Measurements from ENCODE around the gene PDE4D. TPM values are rescaled to one million over a fixed set of nuclear protein-coding genes. Genes with fewer than 3 reads are reported as not detected.
A peak's percentile ranks its signal among the peaks of the same experiment; 100 is the strongest.

The PDE4D gene
- total and polyA plus RNA-seq, 2 donors (not counting 1 experiment from before 2014, with no cell fraction given), result 14.9 to 171 TPM

- intact Hi-C loops (cut with micrococcal nuclease), result no loop called here
- POLR2A ChIA-PET, result no interaction called here
- H3K27ac ChIP-seq (ENCODE audit: low read length in 2 of 2), result no peak overlapping the region
- DNase-seq, result no peak
- no peaks in the 10 kb centered on the region for H3K27me3 ChIP-seq (replicated peaks in 1 of 4; ENCODE audit: control extremely low read depth in 1 of 4, control insufficient read depth in 3 of 4, insufficient read depth in 4 of 4, low read length in 3 of 4)
- Mint-ChIP-seq H3K4me1 (no peaks in the 10 kb centered on the region), H3K27ac (no peak overlapping the region), H3K27me3 (no peaks in the 10 kb centered on the region), H3K9me3 (ENCODE audit: insufficient read depth) (no peaks in the 10 kb centered on the region), H3K4me3 (no peak overlapping the region)
- CTCF ChIA-PET, result interaction anchor here (0.7 to 1.0 kb wide), 2 partner anchors 44 to 99 kb away, joined by 3 read pairs; no protein-coding TSS in a partner anchor
- H3K9ac ChIP-seq (ENCODE audit: low read length), result no peak overlapping the region
- H3K79me2 ChIP-seq (ENCODE audit: control insufficient read depth, insufficient read depth, low read length), result no peaks in the 10 kb centered on the region
- H3K4me2 ChIP-seq (replicated peaks; ENCODE audit: low read depth, low read length, poor library complexity, severe bottlenecking), result no peak overlapping the region
- no peaks in the 10 kb centered on the region for H3K9me3 ChIP-seq (ENCODE audit: control extremely low read depth in 1 of 3, control insufficient read depth in 2 of 3, insufficient read depth in 1 of 3, low read length in 2 of 3)
- H3K36me3 ChIP-seq (replicated peaks in 1 of 2; ENCODE audit: control extremely low read depth in 1 of 2, control insufficient read depth in 1 of 2, extremely low read depth in 1 of 2, insufficient read depth in 2 of 2, low read length in 1 of 2), result no peaks in the 10 kb centered on the region
- H3K4me3 ChIP-seq (ENCODE audit: control extremely low read depth in 1 of 5, extremely low read depth in 1 of 5, insufficient read depth in 1 of 5, low read depth in 2 of 5, low read length in 4 of 5), result no peak overlapping the region
- no peaks in the 10 kb centered on the region for H3K4me1 ChIP-seq (ENCODE audit: control insufficient read depth in 2 of 2, insufficient read depth in 2 of 2, low read length in 2 of 2)
- H4K20me1 ChIP-seq (ENCODE audit: control insufficient read depth, insufficient read depth, low read length, poor library complexity, severe bottlenecking), result no peaks in the 10 kb centered on the region
- ATAC-seq (ENCODE audit: low read depth), result no peak
- H2AFZ ChIP-seq (ENCODE audit: insufficient read depth, low read depth, low read length, poor library complexity, severe bottlenecking), result no peak overlapping the region
- TF ChIP-seq EZH2 (IDR thresholded peaks at IDR 0.05; ENCODE audit: borderline replicate concordance, insufficient read depth, low read depth, low read length, poor library complexity, severe bottlenecking) (no peak), CTCF (IDR thresholded peaks at IDR 0.05) (no peak)
- WGBS (ENCODE audit: insufficient coverage), result no CpG with 5 or more reads among the region's 5 CpGs
Observed at GRCh38 chr5:59134471-59135163, 758.9 kb downstream of the PDE4D start.

GRCh38 chr5:59133764-59134261 is 759.7 kb downstream of the PDE4D start:
- intact Hi-C loops (cut with micrococcal nuclease), result no loop called here
- POLR2A ChIA-PET, result no interaction called here

More at GRCh38 chr5:59133764-59134261, 759.7 kb downstream of the PDE4D start:
- no peaks in the 10 kb centered on the region for H3K36me3 ChIP-seq (replicated peaks in 1 of 2; ENCODE audit: control extremely low read depth in 1 of 2, control insufficient read depth in 1 of 2, extremely low read depth in 1 of 2, insufficient read depth in 2 of 2, low read length in 1 of 2)
- no peak overlapping the region for H3K27ac ChIP-seq (ENCODE audit: low read length in 2 of 2)
- CTCF ChIA-PET, result interaction anchor here (1.0 kb wide), 1 partner anchor 247 kb away, joined by 3 read pairs; no protein-coding TSS in a partner anchor
- H3K27ac Mint-ChIP-seq, result peak overlapping the region; percentile 27
- no peak overlapping the region for H3K4me3 Mint-ChIP-seq
- no peak overlapping the region for H3K4me2 ChIP-seq (replicated peaks; ENCODE audit: low read depth, low read length, poor library complexity, severe bottlenecking)
- H3K9me3 ChIP-seq (ENCODE audit: control extremely low read depth in 1 of 3, control insufficient read depth in 2 of 3, insufficient read depth in 1 of 3, low read length in 2 of 3), result no peaks in the 10 kb centered on the region
- peaks cover under 1% of the 10 kb centered on the region for H3K4me1 Mint-ChIP-seq
- TF ChIP-seq EZH2 (IDR thresholded peaks at IDR 0.05; ENCODE audit: borderline replicate concordance, insufficient read depth, low read depth, low read length, poor library complexity, severe bottlenecking), result no peak
- no peak for TF ChIP-seq CTCF (IDR thresholded peaks at IDR 0.05)
- H3K9me3 Mint-ChIP-seq (ENCODE audit: insufficient read depth), result no peaks in the 10 kb centered on the region
- H3K27me3 ChIP-seq (replicated peaks in 1 of 4; ENCODE audit: control extremely low read depth in 1 of 4, control insufficient read depth in 3 of 4, insufficient read depth in 4 of 4, low read length in 3 of 4), result no peaks in the 10 kb centered on the region
- no peaks in the 10 kb centered on the region for H3K27me3 Mint-ChIP-seq
- H3K9ac ChIP-seq (ENCODE audit: low read length), result no peak overlapping the region
- no peaks in the 10 kb centered on the region for H4K20me1 ChIP-seq (ENCODE audit: control insufficient read depth, insufficient read depth, low read length, poor library complexity, severe bottlenecking)
- no peaks in the 10 kb centered on the region for H3K79me2 ChIP-seq (ENCODE audit: control insufficient read depth, insufficient read depth, low read length)
- 100% methylated on average over 1 of the region's 2 CpGs for WGBS (ENCODE audit: insufficient coverage)
- ATAC-seq (ENCODE audit: low read depth), result peak; percentile 21
- no peak overlapping the region for H3K4me3 ChIP-seq (ENCODE audit: control extremely low read depth in 1 of 5, extremely low read depth in 1 of 5, insufficient read depth in 1 of 5, low read depth in 2 of 5, low read length in 4 of 5)
- no peaks in the 10 kb centered on the region for H3K4me1 ChIP-seq (ENCODE audit: control insufficient read depth in 2 of 2, insufficient read depth in 2 of 2, low read length in 2 of 2)
- no peak overlapping the region for H2AFZ ChIP-seq (ENCODE audit: insufficient read depth, low read depth, low read length, poor library complexity, severe bottlenecking)
- no peak for DNase-seq
